Epithelial cell of proximal tubule (primary cell): ENCODE measurements around the gene CALML6. TPM values are rescaled to one million over a fixed set of nuclear protein-coding genes. Genes with fewer than 3 reads are reported as not detected.

ENCODE experiments used
- DNase-seq: peaks from one replicate; pipeline ENCODE4 v3.0.0-alpha.2; 2011; ENCODE audit warnings: low read depth
- H3K4me3 ChIP-seq: 2 replicates; pipeline ENCODE4 v1.5.1; 2011; ENCODE audit warnings: low read depth, mild to moderate bottlenecking, low read length
- CTCF ChIP-seq: conservative IDR thresholded peaks from 2 replicates; pipeline ENCODE4 v1.5.1; 2012; ENCODE audit warnings: low read depth, mild to moderate bottlenecking, low read length
- total RNA-seq: library from RNA; depleted of rRNA; stranded (reverse); fragments of >200 nt; gene quantifications from 2 replicates; pipeline ENCODE4 v1.2.3, GENCODE V29; 2015

Gene CALML6
- total RNA-seq, 1 donor from 2014 or later, result not detected

GRCh38 chr1:1892079-1892762 is 22.8 kb upstream of the CALML6 start:
- no peak for DNase-seq
- H3K4me3 ChIP-seq, result peak overlapping the region; percentile 88
- TF ChIP-seq CTCF, result no peak

DNA sequence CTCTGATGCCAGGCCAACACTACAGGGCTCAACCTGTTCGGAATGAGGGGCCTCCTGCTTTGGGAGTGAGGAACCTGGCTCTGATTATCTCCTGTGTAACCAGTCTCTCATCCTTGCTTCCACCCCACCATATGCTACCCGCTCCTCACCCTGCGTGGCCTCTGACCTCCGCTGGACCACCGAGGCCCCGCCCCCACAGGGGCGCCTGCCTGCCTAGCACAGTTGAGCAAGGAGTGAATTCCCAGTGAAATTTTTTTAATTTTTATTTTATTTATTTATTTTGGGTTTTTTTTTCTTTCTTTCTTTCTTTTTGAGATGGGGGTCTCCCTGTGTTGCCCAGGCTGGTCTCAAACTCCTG is 22.3 kb upstream of the CALML6 start:
- no peak for TF ChIP-seq CTCF
- no peak for DNase-seq
- H3K4me3 ChIP-seq, result no peak overlapping the region

GRCh38 chr1:1893291-1893985 is 21.6 kb upstream of the CALML6 start:
- no peak for DNase-seq

GRCh38 chr1:1893997-1894353 is 21.1 kb upstream of the CALML6 start:
- no peak for DNase-seq
- TF ChIP-seq CTCF, result no peak

More at GRCh38 chr1:1893291-1893985, 21.6 kb upstream of the CALML6 start:
- no peak for TF ChIP-seq CTCF
- H3K4me3 ChIP-seq, result no peak overlapping the region

GRCh38 chr1:1894354-1895059 is 20.6 kb upstream of the CALML6 start:
- no peak for TF ChIP-seq CTCF

More at GRCh38 chr1:1893997-1894353, 21.1 kb upstream of the CALML6 start:
- H3K4me3 ChIP-seq, result no peak overlapping the region

GRCh38 chr1:1895060-1895418 is 20.0 kb upstream of the CALML6 start:
- no peak for TF ChIP-seq CTCF
- H3K4me3 ChIP-seq, result no peak overlapping the region
- no peak for DNase-seq

More at GRCh38 chr1:1894354-1895059, 20.6 kb upstream of the CALML6 start:
- no peak for DNase-seq
- peak overlapping the region; percentile 14 for H3K4me3 ChIP-seq
